Loucy (cell line): ENCODE data around the gene HUS1.
"Not testable (repeated sequence)": the region's sequence is repeated elsewhere in the genome, so short reads cannot be mapped to it uniquely, and the experiment has no call there.

ENCODE experiments used
- H2AFZ ChIP-seq: fragments of 200-600 bp; sonication (generic); 2 replicates; pipeline ENCODE4 v1.6.0; 2016; ENCODE audit warnings: antibody characterized with exemption, mild to moderate bottlenecking, low read length, moderate library complexity
- H3F3A ChIP-seq: fragments of 200-600 bp; 2 replicates; pipeline ENCODE4 v1.6.0; 2016; ENCODE audit warnings: antibody characterized with exemption, low read depth, mild to moderate bottlenecking
- H3K27me3 ChIP-seq: fragments of 200-600 bp; sonication (generic); 2 replicates; pipeline ENCODE4 v1.6.1; 2014; ENCODE audit warnings: low read length, mild to moderate bottlenecking; ENCODE audit not compliant: insufficient read depth, poor library complexity, severe bottlenecking
- H3K36me3 ChIP-seq: fragments of 200-600 bp; sonication (generic); 2 replicates; pipeline ENCODE4 v1.6.1; 2016; ENCODE audit warnings: low read length; ENCODE audit not compliant: insufficient read depth
- H3K4me1 ChIP-seq: fragments of 200-600 bp; sonication (generic); 2 replicates; pipeline ENCODE4 v1.5.1; 2014; ENCODE audit warnings: low read length, mild to moderate bottlenecking; ENCODE audit not compliant: insufficient read depth, poor library complexity, severe bottlenecking
- H3K4me2 ChIP-seq: fragments of 200-600 bp; sonication (generic); 2 replicates; pipeline ENCODE4 v1.6.0; 2014; ENCODE audit warnings: antibody characterized with exemption, low read length, low read depth, mild to moderate bottlenecking; ENCODE audit not compliant: poor library complexity, severe bottlenecking
- H3K4me3 ChIP-seq: fragments of 200-600 bp; sonication (generic); 2 replicates; pipeline ENCODE4 v1.5.1; 2014; ENCODE audit warnings: low read length, mild to moderate bottlenecking, mixed read lengths; ENCODE audit not compliant: poor library complexity, severe bottlenecking
- H3K79me2 ChIP-seq: fragments of 200-600 bp; sonication (generic); 2 replicates; pipeline ENCODE4 v1.6.1; 2014; ENCODE audit warnings: low read length; ENCODE audit not compliant: insufficient read depth
- H3K9ac ChIP-seq: fragments of 200-600 bp; sonication (generic); 2 replicates; pipeline ENCODE4 v1.6.0; 2014; ENCODE audit warnings: mild to moderate bottlenecking, low read depth, low read length, moderate library complexity; ENCODE audit not compliant: poor library complexity, severe bottlenecking
- H3K9me2 ChIP-seq: fragments of 200-600 bp; sonication (generic); replicated peaks from 2 replicates; pipeline ENCODE4 v1.6.1; 2016; ENCODE audit warnings: low read depth, low read length, mixed read lengths
- H3K9me3 ChIP-seq: fragments of 200-600 bp; sonication (generic); 2 replicates; pipeline ENCODE4 v1.6.1; 2014; ENCODE audit warnings: mild to moderate bottlenecking, antibody characterized with exemption, low read length, low read depth; ENCODE audit not compliant: insufficient read depth
- H4K20me1 ChIP-seq: fragments of 200-600 bp; sonication (generic); 2 replicates; pipeline ENCODE4 v1.6.0; 2014; ENCODE audit warnings: antibody characterized with exemption, low read length, mild to moderate bottlenecking; ENCODE audit not compliant: insufficient read depth, poor library complexity, severe bottlenecking
- CTCF ChIP-seq: fragments of 200-600 bp; sonication (generic); conservative IDR thresholded peaks from 2 replicates; pipeline ENCODE4 v1.5.1; 2014; ENCODE audit warnings: mild to moderate bottlenecking, antibody characterized with exemption, low read length
- EZH2phosphoT487 ChIP-seq: fragments of 200-600 bp; IDR thresholded peaks from 2 replicates; pipeline ENCODE4 v1.6.1; 2018; ENCODE audit warnings: antibody characterized with exemption, mild to moderate bottlenecking, moderate library complexity, borderline replicate concordance

The HUS1 gene

GRCh38 chr7:47991270-47991669, 11.9 kb upstream of the HUS1 start:
- H3K4me2 ChIP-seq = no peak overlapping the region
- no peaks in the 10 kb centered on the region for H3K27me3 ChIP-seq
- H2AFZ ChIP-seq = no peak overlapping the region
- no peaks in the 10 kb centered on the region for H3F3A ChIP-seq
- no peaks in the 10 kb centered on the region for H3K9me2 ChIP-seq
- no peak overlapping the region for H3K9ac ChIP-seq
- TF ChIP-seq EZH2phosphoT487 = no peak
- TF ChIP-seq CTCF = no peak
- no peaks in the 10 kb centered on the region for H3K9me3 ChIP-seq
- no peaks in the 10 kb centered on the region for H3K79me2 ChIP-seq
- H4K20me1 ChIP-seq = no peaks in the 10 kb centered on the region
- no peak overlapping the region for H3K4me3 ChIP-seq
- H3K36me3 ChIP-seq = no peaks in the 10 kb centered on the region
- H3K4me1 ChIP-seq = no peaks in the 10 kb centered on the region

- TF ChIP-seq EZH2phosphoT487 (no peak), CTCF (no peak)
- H3K9me2 ChIP-seq = no peaks in the 10 kb centered on the region
- no peak overlapping the region for H3K9ac ChIP-seq
- no peak overlapping the region for H2AFZ ChIP-seq
- no peaks in the 10 kb centered on the region for H3K36me3 ChIP-seq
- no peak overlapping the region for H3K4me3 ChIP-seq
- H4K20me1 ChIP-seq = no peaks in the 10 kb centered on the region
- no peaks in the 10 kb centered on the region for H3K9me3 ChIP-seq
- H3K4me2 ChIP-seq = no peak overlapping the region
- H3F3A ChIP-seq = no peaks in the 10 kb centered on the region
- H3K79me2 ChIP-seq = no peaks in the 10 kb centered on the region
- no peaks in the 10 kb centered on the region for H3K27me3 ChIP-seq
- no peaks in the 10 kb centered on the region for H3K4me1 ChIP-seq
Measured at GRCh38 chr7:47990592-47990991, 11.2 kb upstream of the HUS1 start.

- H3K36me3 ChIP-seq, H3K27me3 ChIP-seq, H3K79me2 ChIP-seq, H3K4me1 ChIP-seq, H3K9me3 ChIP-seq, H3F3A ChIP-seq, H3K9ac ChIP-seq, H3K9me2 ChIP-seq, H4K20me1 ChIP-seq, H3K4me2 ChIP-seq, H2AFZ ChIP-seq, H3K4me3 ChIP-seq: not testable (repeated sequence)
Measured at GRCh38 chr7:47989607-47990400, 10.4 kb upstream of the HUS1 start.
